Fibroblast of villous mesenchyme (primary cell): ENCODE results near the gene CD22. TPM values are rescaled to one million over a fixed set of nuclear protein-coding genes. Genes with fewer than 3 reads are reported as not detected.

Source experiments
- DNase-seq: peaks from one replicate; pipeline ENCODE4 v3.0.0-alpha.2; 2010; ENCODE audit warnings: low read depth
- H3K4me3 ChIP-seq: 2 replicates; pipeline ENCODE4 v1.5.1; 2011; ENCODE audit warnings: low read depth, mild to moderate bottlenecking, low read length
- CTCF ChIP-seq: IDR thresholded peaks from 2 replicates; pipeline ENCODE4 v1.5.1; 2012; ENCODE audit warnings: low read depth, mild to moderate bottlenecking, low read length; ENCODE audit not compliant: insufficient read depth
- total RNA-seq: library from RNA; depleted of rRNA; stranded (reverse); fragments of >200 nt; gene quantifications from 2 replicates; pipeline ENCODE4 v1.2.3, GENCODE V29; 2012

The CD22 gene
- total RNA-seq, 1 donor, result not detected

DNA sequence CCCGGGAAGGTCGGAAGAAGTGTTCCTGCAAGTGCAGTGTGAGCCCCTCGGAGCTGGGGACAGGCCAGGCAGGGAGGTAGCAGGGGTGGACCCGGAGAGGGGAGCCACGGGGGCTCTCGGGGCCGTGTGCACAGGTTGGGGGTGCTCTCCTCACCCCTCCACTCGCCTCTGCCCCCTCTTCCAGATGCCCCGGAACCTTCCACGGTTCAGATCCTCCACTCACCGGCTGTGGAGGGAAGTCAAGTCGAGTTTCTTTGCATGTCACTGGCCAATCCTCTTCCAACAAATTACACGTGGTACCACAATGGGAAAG, 9.0 kb downstream of the CD22 start:
- TF ChIP-seq CTCF, result no peak
- H3K4me3 ChIP-seq, result no peak overlapping the region
- no peak for DNase-seq

DNA sequence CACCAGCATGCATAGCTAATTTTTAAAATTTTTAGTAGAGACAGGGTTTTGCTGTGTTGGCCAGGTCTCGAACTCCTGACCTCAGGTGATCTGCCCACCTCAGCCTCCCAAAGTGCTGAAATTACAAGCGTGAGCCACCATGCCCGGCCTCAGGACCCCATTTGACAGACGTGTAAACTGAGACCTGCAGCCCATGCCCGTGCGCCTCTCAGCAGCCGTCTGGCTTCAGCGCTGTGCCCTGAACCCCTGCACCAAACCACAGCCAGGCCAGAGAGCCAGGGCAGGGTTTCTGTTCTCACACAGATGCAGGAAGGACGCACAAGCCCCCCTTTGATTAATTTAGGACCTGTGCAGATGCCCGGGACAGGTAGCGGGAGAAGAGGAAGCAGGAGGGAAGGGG, 11.4 kb downstream of the CD22 start:
- no peak for DNase-seq
- H3K4me3 ChIP-seq, result no peak overlapping the region
- TF ChIP-seq CTCF, result no peak

DNA sequence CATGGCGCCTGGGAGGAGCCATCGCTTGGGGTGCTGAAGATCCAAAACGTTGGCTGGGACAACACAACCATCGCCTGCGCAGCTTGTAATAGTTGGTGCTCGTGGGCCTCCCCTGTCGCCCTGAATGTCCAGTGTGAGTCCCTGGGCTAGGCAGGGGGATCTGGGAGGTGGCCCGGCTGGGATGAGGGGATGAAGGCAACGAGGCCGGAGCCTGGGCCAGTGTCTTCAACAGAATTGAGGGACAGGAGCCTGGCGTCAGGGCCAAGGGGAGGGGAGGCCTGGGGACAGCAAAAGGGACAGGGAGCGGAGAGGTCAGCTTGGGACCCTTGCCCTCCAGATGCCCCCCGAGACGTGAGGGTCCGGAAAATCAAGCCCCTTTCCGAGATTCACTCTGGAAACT, 12.0 kb downstream of the CD22 start:
- no peak overlapping the region for H3K4me3 ChIP-seq
- no peak for DNase-seq
- TF ChIP-seq CTCF, result no peak

DNA sequence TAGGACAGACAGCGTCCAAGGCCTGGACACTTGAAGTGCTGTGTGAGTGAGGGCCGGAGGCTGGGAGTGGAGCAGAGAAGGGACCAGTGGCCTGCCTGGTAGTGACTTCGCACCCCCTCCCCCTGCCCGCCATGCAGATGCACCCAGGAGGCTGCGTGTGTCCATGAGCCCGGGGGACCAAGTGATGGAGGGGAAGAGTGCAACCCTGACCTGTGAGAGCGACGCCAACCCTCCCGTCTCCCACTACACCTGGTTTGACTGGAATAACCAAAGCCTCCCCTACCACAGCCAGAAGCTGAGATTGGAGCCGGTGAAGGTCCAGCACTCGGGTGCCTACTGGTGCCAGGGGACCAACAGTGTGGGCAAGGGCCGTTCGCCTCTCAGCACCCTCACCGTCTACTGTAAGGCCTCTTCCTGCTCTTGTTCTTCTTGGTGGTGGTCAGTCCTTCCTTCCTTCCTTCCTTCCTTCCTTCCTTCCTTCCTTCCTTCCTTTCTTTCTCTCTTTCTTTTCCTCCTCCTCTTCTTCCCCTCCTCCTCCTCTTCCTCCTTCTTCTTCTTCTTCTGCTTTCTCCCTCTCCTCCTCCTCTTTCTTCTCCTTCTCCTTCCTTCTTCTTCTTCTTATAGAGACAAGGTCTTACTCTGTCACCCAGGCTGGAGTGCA, 12.7 kb downstream of the CD22 start:
- no peak overlapping the region for H3K4me3 ChIP-seq
- DNase-seq, result no peak
- TF ChIP-seq CTCF, result no peak

GRCh38 chr19:35342430-35342829, 13.4 kb downstream of the CD22 start:
- no peak for TF ChIP-seq CTCF
- DNase-seq, result no peak
- H3K4me3 ChIP-seq, result no peak overlapping the region

DNA sequence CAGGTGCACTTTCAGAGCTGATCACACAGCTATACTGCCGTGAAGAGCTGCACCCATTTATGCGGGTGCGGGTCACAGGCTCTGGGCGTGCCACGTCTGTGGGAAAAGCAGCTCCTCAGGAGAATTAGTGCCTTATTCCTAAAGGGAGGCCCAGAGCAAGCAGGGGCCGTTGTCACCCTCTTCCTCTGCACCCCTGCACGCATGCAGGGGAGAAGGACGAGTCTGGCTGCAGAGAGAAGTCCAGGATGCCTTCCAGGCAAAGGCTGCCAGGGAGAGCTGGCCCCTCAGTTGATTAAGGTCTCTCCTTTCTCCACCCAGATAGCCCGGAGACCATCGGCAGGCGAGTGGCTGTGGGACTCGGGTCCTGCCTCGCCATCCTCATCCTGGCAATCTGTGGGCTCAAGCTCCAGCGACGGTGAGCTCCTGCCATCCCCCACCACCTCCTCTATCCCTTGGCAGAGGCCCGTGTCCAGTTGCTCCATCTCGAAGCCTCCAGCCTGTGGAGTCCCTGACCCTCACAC, 15.6 kb downstream of the CD22 start:
- DNase-seq, result no peak
- TF ChIP-seq CTCF, result no peak
- no peak overlapping the region for H3K4me3 ChIP-seq

- DNase-seq, result no peak
- TF ChIP-seq CTCF, result no peak
Observed at GRCh38 chr19:35345671-35346111, 16.7 kb downstream of the CD22 start.

More at GRCh38 chr19:35345671-35346111, 16.7 kb downstream of the CD22 start:
- H3K4me3 ChIP-seq, result no peak overlapping the region
